NOMO-1 treated with dmso at 0.1 percent for 144 hours (cell line): Measurements from ENCODE around the gene BNC2.
"Not testable (repeated sequence)": the region's sequence is repeated elsewhere in the genome, so short reads cannot be mapped to it uniquely, and the experiment has no call there.

Experiments used
- DNase-seq: peaks from one replicate; lab custom pipeline; 2025; ENCODE audit not compliant: unreplicated experiment; lab: John Stamatoyannopoulos, UW

The BNC2 gene

DNA sequence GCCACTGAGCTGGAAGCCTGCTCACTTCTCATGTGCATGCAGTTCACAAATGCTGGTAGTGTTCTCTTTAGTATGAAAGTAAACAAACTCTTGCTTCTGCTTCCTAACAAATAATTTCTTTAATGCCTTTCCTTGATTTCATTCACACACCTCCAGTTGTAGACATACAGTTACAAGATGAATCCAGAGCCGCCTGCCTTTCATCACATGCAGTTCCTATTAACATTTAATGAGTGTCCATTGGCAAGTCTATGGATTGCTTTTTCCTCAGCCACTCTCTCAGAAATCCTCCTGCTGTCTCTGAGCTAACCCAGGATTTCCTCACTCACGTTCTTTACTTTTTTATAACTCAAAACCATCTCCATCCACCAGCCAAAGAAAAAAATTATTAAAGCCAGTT lies 408.6 kb downstream of the BNC2 start:
- DNase-seq: no peak

DNA sequence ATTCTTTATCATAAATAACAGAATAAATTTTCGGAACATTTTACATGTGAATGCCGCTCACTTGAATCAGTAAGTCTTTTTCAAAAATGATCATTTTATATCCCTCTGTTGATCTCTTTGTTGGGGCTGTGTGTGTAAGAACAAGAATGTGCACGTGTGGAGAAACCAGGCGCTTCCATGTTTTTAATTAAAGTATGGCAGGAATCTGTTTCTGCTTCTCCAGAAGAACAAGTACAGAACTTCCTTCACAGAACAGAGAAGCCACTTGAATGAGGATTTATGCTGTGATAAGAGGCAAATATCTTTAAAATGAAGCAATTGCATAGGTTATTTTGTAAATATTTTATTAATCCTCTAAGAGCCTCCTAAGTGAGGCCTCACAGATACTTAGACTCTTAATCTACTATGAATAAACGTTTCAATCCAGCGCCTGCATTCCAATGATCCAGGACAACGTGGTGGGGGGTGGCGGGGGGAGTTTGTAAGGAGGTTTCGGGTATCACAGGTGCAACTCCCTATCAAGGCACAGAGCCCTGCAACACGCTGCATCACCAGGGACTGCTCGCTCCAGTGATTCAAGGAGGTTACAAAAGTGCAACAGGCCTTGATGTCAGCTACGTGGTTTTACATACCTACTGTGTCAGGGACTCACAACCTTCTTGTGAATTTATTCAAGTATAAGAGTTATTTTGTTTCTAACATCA lies 409.2 kb downstream of the BNC2 start:
- DNase-seq: no peak

DNA sequence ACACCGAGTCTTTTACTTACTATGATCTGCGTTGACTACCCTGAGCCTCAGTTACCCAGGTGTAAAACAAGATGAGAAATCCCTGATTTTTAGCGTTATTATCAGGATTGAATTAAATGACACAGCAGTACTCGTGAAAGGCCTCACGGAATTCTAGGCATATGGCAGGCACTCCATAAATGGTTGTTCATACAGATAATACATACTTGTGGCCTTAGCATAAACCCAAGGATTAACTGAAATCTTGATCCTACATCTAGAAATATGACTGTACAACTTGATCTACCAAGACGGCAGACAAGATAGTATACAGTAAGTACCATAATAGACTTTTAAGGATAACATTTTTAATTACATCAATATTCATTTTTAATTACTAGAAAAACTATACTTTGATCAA lies 409.8 kb downstream of the BNC2 start:
- no peak for DNase-seq

DNA sequence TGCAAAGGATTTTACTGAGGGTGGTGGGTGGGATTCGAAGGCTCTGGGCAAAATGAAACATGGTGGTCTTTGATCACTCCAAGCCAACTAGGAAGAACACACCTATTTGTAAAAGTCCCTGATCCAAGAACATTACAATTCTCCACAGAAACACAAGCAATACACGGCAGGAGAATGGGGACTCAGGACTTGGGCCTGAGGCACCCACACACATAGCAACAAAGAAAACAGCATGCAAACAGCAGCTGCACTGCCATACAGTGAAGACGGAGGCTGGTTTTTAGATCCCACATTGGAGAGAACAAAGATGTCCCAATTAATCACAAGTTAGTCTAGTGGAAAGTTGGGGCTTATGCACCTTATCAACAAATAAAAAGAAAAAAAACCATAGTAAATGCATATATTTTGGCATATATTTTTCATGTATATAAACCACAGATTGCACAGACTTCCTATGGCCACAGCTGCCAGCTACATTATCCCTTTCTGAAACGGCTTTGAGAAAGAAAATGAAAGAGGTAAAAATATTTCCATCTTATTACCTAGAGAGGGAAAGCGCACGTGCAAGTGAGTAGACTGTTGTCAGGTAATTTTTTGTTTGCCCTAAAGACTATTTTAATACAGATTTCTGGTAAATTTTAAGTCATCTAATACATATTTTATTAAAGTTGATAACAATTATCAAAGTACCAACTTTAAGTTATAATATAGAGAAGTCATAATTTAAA lies 410.9 kb downstream of the BNC2 start:
- no peak for DNase-seq

DNA sequence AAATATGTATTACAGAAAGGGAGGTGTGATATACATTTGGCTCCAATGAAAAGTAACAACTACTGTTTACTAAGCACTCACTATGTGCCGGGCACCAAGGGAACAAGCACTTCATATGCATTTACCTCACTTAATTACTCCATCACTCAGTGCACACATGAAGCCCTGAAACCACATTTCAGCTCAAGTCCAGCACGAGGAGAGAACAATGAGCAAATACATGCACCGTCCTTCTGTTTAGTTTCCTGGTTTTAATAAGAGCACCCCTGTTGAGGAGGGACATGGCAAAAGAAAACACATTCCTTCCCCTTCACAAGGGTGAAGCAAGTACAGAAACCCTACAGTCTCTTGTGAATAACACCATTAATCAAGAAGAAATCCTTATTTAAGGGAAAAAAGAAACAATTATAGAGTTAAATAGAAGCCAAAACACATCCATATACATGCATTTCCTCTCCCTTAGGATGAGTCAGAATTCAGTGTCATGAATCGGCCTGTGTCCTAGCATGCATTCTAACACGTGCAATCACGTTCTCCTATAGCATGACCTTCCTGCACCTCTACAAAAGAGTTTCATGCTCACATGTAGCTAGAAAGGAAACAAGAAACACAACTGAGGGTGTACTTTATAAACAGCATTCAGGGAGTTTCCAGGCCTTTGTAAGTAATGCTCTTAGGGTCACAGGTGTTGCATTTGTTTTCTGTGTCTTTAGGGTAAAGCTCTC lies 411.6 kb downstream of the BNC2 start:
- DNase-seq: no peak

DNA sequence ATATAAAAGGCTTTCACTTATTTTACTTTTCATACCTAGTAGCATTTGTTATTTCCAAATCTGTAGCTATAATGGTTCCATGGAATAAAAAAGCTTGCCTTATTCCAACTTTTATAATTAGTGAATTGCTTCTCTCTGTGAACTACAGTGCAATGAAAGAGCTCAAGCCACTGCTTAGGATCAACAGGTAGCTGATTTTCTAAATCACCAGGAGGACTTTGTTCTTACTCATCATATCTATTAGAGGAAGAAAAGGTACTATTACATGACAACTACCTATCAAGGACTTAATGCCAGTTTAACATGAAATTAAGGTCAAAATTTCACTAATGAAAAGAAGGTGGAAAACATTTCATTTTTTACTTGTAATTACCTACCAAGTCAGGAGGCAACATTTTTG lies 414.6 kb downstream of the BNC2 start:
- no peak for DNase-seq

DNA sequence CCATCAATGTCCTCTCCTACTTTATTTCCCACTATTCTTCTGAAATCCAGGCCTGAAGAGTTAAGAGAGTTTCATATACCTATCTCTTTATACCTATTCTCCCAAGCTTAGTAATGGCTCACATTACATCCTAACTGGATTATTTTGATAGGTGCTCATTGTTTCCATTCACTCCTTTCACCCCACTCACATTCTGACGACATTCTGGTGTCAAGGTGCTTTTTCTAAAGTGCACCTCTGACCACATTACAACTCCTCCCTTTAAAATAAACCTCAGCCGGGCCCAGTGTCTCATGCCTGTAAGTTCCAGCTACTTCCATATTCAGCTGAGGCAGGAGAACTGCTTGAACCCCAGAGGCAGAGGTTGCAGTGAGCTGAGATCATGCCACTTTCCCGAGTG lies 417.1 kb downstream of the BNC2 start:
- no peak for DNase-seq

DNA sequence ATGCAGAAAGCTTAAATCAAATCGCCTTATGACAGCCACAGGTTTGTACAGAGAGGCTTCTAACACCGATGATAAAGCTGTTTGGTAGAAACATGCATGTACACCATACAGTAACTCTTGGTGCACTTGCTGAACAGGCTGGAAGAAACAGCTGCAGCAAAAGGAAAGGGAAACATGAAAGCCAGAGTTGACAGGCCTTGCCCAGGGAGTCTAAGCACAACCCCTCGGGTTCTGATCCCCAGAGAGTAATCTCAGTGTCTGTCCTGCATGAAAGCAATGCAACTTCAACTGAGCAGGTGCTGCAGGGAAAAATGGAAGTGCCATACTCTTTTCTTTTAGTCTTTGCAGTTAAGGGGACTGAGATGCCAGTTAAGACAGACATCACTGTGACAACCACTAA lies 419.9 kb downstream of the BNC2 start:
- no peak for DNase-seq

DNA sequence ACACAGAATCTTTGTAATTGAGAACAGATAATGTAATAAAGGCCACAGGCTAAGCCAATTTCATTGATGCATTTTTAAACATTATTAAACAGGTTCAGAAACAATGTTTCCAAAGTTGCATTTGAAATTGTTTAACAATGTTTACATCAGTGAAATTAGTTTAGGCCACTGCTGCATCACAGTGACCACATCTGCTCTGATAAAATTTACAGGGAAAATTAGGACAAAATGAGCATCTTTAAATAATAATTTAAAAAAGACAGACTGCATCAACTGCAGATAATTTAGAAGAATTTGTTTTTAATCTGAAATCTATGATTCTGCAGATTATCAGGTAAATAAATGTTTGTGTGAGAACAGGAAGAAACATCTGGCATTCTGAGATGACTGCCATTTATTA lies 420.4 kb downstream of the BNC2 start:
- DNase-seq: no peak

DNA sequence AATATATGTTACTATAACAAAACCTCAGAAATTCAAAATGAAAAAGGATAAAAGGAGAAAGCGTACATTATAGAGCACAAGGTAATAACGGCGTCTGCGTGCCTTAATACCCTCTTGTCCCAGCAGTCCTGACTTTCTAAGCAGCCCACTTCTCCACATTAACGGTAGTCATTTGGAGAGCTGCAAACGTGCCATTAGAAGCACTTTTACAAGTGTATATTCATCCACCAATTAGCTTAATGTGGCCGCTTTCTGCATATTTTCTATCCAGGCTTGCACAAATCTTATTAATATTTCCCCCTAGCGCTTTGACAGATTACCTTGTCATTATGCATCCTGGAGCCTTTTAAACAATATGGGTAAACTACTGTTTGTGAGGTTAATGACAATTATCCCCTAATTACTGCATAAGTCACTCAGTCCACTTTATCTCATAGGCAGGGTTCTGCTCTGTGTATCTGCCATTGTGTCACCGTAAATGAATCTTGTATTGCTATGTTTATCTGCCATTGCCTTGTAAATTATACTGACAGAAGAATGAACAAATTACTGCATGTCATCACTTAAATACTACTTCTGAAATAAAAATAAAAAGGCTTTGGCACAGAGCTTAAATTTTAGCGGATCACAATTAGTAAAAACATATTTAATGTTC lies 421.3 kb downstream of the BNC2 start:
- DNase-seq: no peak

DNA sequence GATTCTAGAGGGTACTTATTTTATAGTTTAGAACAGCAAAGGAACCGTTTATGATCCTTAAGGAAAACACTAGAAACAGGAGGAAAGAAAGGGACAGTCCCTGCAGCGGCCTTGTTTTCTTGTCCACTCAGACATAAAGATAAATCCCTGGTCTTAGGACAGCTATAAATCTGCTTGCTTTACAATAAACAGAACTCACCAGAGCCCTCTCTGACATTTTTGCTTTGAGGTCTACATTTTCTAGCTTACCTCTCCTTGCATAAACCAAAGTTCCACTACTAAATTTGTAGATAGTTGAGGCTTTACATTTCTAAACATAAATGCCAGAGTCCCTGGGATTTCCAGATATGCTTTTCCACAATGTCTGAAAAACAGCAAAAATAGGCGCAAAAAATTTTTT lies 422.5 kb downstream of the BNC2 start:
- DNase-seq: no peak

DNA sequence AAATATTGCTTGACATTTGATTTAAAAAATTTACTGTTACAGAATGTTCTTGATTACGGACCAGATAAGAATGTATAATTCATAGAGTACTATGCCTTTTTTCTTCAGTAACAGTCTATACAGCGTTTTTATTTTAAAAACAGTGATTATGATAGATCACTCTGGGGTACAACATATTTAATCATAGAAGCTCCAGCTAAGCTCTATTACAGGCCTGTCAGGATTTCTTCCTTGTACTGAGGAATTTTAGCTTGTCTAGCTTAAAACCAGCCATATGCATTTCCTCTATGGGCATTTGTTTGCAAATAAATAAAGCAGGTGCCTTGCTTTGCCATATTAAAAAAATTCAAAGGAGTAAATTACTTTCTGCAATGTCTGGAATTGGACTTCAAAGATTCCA lies 423.8 kb downstream of the BNC2 start:
- DNase-seq: no peak

DNA sequence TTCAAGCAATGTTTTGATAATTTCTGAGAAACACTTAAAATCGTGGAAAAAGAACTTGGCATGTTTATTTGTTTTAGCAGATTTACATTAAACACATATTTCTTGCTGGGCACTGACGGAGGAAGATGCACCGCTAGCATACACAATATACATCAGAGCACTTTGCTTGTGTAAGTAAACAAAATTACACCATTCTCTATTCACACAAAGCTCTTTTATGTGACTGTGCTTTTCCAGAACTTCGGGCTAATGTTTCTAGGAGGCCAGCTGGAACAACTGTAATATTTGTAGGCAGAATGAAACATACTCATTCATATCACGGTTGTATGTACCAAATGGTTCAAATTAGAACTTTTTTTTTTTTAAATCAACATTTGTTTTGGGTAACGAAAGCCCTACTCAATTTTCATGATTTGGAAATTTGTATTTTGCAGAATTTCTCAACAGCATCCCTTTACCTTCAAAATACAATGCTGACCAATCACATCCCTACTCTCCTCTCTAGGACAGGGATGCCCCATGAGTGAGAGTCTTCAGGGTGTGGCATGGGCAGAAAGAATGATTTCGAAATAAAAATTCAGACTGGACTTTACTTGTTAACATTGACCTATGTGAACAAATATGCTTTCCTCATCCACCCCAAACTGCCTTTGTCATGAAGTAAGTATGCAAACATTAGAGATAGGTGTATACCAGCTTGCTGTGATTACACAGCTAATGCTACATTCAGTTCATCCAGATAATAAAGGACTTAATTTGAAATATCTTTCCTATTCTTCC lies 425.1 kb downstream of the BNC2 start:
- DNase-seq: no peak

DNA sequence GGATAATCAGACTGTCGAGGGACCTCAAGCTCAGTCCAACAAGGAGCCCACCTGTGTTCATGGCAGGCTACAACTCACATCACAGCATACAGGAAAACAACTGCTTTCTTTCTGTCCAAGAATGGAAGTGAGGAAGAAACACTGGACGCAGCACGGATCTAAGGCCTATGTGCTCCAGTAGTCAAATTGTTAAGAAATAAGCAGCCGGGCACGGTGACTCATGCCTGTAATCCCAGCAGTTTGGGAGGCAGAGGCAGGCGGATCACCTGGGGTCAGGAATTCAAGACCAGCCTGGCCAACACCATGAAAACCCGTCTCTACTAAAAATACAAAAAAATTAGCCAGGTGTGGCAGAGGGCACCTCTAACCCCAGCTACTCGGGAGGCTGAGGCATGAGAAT lies 427.8 kb downstream of the BNC2 start:
- no peak for DNase-seq

DNA sequence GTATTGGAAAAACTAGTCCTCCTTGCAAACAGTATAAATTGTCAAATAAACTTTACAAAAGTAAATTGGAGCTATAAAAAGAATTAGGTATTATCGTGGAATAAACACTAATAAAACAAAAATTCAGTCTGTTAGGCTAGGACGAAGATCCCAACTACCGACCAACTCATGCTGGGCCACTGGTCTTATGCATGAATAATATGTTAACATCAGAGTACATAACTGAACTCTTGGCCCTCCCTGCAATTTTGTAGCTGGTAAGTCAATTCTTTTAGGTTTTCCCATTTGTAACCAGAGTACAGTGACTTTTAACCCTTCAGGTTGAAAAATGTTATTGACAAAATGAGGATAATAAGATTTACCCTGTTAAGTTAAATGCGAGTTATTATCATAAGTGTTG lies 428.7 kb downstream of the BNC2 start:
- no peak for DNase-seq

DNA sequence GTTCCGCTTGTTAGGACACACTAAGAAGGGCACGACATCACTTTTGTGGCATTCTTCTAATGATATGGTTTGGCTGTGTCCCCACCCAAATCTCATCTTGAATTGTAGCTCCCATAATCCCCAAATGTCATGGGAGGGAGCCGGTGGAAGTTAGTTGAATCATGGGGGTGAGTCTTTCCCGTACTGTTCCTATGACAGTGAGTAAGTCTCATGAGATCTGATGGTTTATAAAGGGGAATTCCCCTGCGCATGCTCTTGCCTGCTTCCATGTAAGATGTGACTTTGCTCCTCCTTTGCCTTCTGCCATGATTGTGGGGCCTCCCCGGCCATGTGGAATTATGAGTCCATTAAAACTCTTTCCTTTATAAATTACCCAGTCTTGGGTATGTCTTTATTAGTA lies 431.6 kb downstream of the BNC2 start:
- not testable (repeated sequence) for DNase-seq

DNA sequence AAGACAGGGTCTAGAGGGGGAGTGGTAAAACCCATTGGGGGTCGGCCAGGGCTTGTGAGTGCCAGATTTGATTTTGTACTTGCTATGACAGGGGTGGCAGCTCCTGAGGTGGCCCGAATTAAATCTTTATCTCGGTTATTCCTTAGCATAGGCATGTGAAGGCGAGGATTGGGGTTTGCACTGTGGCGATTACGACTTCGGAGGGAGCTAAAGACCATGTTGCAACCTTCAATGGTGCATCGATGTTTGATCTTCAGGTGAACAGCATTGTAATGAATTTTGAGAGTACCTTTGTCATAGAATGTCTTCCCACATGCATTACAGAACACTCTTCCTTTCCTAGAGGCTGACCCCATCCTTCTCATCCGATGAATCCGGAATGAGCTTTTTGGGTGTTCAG lies 433.9 kb downstream of the BNC2 start:
- no peak for DNase-seq

DNA sequence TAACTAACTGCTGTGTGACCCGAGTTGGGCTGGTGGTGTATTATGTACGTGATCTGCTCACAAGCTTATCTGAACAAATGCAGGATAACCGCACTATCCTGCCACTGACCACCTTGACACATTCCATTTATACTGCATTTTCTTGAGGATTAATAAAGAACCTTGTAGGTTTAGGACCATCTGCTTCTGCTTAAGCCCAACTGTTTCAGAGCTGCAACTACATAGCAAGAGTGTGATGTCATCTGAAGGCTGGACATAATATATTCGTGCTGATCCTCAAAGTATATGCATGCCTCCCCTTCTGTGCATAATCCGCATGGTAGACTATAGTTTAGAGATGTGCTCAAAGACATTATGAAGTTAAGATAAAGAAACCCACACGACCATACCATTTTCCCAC lies 435.9 kb downstream of the BNC2 start:
- no peak for DNase-seq

DNA sequence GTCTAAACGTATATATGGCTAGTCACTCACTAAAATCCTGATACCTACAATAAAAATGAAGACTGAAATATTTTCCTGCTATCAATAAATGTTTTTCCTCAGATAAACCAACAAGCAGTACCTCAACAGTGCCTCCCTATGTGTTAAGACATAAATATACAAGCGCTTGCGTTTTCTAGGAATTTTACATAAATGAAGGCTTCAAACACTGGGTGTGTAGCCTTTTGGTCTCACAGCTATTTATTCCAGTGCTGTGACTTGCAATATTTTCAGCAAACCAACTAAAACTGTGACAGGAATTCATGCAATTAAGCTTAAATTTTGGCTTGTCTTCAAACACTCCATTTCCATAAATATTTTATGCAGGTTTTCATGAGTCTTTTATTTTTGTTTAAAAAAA lies 437.0 kb downstream of the BNC2 start:
- DNase-seq: no peak

DNA sequence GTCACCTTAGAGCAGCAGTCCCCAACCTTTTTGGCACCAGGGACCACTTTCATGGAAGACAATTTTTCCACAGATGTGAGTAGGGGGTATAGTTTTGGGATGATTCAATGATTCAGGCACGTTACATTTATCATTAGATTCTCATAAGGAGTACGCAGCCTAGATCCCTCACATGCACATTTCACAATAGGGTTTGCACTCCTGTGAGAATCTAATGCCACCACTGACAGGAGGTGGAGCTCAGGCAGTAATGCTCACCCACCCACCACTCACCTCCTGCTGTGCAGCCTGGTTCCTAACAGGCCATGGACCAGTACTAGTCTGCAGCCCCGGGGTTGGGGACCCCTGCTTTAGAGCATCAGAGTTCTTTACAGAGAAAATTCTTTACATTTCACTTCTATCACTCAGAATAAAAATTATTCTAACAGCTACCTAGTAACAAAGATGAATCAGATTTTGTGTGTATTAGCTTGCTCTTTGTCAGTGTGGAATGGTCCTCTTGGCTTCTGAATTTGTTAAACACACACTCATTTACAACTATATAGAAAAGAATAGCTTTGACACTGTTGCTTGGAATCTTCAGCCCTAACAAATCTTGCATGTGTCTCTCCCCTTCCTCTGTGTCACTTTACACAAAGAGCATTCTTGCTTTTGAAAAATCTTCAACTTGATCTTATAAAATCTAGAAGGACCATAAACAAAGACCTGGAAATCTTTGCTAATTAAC lies 438.6 kb downstream of the BNC2 start:
- DNase-seq: no peak
